Stimulated activated CD4-positive, alpha-beta T cell treated with anti-CD3 and anti-CD28 coated beads, Interleukin-2, amount 100 ng/mL, for 24 hours (primary cell): ENCODE data around the gene NEO1.

Experiments used
- DNase-seq, 2 donors: peaks; one replicate each; pipeline ENCODE4 v3.0.0-alpha.2; 2020

NEO1 gene

DNA sequence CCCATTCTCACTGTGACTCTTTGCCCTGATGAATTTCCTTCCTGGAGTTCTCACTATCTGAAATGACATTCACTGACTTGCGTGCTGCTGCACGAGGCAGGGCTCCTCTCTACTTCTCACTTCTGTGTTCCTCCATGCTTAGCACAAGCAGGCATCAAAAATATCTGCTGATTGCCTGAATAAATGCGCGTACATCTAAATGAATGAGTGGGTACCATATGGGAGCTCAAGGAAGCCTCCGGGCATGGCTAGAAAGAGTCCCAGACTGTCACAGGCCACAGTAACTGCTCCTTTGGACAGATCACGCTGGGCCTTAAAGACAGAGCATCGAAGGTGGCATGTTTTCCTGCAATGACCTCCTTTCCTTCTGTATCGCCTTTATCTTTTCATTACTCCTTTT is 284.9 kb downstream of the NEO1 start:
- DNase-seq = no peak

DNA sequence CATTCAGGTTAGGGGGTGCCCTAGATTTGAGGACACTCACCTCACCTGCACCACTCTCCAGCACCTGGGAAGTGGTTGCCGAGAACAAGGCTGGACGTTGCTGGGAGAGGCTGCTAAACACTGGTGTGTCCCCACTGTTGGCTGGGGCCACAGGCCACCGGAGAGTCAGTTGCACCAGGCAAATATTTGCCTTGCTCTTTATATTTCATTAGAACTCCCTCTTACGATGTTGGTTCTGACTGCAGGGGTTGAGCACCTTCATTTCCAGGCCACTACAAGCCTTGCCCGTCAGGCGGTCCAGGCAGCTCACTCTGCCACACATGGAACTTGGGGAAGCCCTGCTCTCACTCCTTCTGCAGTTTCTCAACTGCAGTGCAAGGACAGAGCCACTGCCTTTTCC is 285.8 kb downstream of the NEO1 start:
- no peak for DNase-seq

DNA sequence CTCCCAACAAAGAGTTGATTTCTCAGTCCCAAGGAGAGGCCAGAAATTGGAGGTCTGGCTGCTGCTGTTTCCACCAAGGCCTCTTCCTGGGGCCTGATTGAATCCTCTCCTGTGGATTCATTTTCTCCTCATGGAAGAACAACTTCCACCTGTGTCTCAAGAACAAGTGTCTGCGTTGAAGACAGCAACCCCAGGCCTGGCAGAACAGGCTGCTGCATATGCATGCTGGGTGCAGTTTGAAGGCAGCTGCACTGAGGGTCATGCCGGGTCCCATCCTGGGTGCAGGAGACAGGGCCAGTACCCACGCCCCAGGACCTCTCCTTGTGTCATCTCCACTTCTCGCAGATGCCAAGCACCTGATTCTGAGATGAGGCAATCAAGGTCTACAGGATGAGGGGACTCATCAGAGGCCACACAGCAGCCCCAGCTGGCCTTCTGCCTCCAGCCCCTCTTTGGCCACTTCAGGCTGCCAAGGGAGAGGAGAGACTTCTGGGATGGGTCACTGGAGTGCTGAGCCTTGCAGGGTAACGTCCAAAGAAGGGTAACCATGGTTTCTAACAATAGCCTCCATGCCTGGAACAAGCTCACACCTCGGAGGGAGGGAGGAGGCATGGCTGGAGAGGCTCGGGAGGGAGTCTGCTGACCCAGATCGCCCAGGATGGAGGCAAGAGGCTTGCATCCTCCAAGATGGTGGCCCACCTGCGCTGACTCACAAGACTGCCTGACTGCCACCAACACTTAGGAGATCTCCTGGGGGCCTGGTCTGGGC is 286.5 kb downstream of the NEO1 start:
- no peak for DNase-seq

DNA sequence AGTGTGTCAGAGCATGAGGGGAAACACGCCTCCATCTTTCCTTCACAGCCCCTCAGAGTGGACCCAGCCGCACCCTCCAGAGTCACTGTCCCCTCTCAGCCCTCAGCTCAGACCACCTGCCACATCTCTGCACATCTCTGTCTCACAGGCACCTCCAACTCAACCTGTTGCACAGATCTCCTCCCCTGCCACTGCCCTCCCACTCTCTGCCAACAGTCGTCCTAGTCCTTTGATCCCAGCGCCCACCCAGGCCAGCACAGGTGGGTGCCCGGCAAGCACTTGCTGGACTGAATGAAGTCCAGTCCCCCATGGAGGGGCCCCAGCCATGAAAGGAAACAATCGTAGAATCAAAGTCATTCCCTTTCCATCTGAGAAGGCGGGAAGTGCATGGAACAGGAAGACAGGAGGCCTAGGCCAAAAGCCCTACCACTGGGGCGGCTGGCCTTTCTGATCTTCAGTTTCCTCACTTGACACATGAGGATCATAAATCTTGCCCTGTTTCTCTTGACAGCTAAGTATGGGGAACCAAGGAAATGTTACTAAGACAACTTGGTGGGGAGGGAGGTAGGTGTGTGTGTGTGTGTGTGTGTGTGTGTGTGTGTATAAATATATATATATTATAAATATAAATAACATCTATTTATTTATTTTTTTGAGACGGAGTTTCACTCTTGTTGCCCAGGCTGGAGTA is 288.4 kb downstream of the NEO1 start:
- DNase-seq = no peak

DNA sequence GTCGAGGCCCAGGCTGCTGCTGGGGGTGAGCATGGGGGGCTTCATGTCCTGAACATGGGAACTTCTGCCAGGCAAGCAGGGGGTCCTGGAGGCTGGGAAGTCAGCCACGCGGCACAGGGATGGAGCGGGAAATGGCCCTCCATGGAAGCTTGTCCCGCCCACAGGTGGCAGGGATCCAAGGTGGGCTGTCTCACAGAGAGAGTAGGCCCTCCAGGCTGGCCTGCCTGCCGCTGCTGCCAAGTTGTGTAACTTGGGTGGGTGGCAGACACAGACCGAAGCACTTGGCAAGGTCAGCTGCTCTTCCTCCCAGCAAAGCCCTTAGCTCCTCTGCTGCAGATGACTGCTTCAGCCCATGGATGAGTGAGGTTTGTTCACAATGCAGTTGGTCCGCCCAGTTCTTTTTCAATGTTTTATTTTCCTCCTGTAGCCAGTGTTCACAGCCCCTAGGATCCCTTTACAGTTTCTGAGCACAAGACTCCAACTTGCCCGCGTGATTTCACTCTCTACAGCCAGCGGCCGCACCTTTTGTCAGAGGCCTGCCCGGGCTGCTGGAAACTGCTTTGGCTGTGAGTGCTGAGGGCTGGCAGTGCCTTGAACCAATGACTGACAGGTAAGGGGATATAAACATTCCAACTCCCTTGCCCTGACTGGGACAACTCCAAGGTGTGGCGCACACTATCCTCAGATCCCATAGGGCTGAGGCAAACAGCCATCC is 289.8 kb downstream of the NEO1 start:
- DNase-seq = no peak

DNA sequence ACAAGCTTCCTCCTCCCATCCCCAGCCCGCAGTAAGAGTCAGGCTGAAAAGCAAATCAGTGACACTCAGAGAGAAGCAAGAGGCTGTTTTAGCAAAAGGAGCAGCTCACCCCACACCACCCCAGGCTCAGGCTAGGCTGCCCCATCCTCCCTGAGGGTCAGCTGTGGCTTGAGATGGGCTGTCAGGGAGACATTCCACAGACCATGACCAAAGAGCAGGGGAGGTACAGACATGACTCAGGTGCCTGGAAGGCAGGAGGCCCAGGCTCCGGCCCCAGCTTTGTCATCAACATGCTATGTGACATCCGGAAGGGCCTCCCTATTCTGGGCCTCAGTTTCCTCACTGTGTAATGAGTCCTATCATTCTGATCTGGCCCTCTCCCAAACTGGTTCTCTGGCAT is 291.8 kb downstream of the NEO1 start:
- no peak for DNase-seq

DNA sequence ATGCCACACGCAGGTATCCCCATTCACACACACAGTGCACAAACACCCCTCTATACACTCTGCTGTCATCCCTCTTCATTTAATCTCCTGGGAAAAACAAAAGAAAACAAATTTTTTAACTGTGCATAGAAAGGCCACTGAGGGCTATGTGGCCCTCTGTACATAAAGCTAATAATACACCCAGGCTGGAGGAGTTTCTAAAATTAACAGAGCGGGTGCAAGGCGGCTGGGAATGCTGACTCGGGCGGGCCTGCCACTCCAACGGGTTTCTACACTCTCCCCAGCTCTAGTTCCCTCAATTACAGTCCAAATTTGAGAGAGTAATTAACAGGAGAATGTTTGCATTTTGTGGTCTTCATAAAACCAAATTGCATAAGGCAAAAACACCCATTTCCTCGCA is 293.4 kb downstream of the NEO1 start:
- DNase-seq = no peak

DNA sequence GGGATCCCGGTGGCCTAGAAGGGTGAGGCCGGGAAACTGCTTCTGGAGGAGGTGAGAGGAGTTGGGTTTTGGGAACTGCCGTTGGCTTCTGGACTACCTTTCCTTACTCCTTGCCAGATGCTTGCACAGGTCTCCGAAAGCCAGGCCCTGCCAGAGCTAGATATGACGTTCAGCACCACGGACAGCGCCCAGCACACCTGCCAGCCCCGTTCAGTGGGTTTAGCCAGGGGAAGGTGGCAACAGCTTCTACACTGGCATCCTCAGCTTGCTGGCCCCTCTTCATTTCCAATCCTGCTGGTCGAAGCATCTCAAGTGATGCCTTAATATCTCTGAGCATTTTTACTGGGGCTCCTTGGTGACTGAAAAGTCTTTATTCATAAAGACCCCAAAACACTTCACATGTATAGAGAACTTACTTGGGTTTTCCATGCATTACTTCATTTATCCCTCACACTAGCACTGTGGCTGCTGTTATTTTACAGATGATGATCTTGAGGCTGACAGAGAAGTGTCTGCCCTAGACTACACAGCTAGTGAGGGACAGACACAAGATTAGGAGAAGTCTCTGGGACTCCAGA is 294.6 kb downstream of the NEO1 start:
- peak; percentile 59 to 65 for DNase-seq

DNA sequence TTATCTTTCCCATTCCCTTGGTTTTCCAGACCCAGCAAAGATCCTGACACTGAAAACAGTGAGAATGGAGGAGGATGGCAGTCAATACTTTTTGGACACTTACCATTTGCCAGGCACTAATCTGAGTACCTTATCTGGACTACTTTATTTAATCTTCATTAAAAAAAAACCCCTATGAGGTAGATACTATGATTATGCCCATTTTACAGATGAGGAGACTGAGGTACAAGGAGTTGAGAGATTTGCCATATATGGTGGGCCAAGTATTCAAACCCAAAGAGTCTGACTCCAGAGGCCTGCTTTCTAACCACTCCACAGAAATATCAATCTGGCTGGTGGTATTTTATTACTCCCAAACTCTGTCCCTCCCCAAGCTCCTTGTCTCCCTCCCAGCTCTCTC is 296.9 kb downstream of the NEO1 start:
- no peak for DNase-seq

DNA sequence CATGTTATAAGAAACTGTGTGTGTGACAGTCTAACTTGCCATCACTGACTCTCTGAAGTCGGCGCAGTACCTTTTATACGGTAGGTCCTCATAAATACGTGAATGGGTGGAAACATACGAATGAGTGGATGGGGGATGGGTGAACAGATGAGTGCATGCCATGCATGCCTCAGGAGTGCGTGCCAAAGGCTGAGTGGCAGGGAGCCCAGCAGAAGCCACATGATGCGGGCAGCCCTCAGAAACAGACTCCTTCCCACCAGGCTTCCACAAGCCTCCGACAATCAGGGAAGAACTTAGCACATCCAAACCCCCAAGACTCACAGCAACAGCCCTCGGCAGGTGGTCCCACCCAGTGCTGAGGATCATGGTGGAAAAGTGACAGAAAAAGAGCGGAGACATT is 299.8 kb downstream of the NEO1 start:
- no peak for DNase-seq

DNA sequence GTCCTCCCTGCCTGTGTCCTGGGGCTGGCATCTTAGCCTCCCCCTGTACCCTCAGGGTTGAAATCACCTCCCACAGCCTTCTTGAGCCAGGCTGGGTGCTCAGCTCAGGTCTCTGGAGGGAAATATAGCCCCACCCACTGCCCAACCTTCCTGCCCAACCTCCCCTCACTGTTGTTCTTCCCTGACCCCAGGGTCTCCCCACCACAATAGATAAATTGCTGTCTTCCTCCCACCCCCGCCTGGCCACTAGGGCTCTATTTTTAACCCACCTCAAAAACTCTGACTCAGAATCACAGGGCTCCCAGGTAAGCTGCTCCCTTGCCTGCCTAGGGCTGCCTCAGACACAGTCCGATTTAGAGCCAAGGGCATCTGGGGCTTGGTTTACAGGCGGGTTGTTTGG is 301.5 kb downstream of the NEO1 start:
- DNase-seq = no peak

DNA sequence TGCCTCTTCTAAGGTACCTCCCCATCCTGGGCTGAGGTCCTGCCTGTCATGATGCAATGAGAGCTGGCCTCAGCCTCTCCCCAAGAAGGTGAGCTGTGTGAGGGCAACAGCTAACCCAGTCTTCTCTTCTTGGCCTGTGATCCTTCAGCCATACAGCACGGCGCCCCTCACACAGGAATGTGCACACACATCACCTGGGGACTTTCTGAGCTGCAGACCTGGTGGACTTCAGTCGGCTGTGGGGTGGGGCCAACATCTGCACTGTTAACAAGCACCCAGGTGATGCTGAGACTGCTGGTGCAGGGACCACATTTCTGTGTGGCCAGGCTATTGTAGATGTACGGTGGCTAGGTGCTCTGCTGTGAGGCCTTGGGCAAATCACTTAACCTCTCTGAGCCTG is 302.0 kb downstream of the NEO1 start:
- DNase-seq = no peak
